ENCODE measurements around the gene FIGLA. TPM values are rescaled to one million over a fixed set of nuclear protein-coding genes. Genes with fewer than 3 reads are reported as not detected.
A peak's percentile ranks its signal among the peaks of the same experiment; 100 is the strongest.

FIGLA gene
- total RNA-seq, 1 donor from 2014 or later, result not detected

DNA sequence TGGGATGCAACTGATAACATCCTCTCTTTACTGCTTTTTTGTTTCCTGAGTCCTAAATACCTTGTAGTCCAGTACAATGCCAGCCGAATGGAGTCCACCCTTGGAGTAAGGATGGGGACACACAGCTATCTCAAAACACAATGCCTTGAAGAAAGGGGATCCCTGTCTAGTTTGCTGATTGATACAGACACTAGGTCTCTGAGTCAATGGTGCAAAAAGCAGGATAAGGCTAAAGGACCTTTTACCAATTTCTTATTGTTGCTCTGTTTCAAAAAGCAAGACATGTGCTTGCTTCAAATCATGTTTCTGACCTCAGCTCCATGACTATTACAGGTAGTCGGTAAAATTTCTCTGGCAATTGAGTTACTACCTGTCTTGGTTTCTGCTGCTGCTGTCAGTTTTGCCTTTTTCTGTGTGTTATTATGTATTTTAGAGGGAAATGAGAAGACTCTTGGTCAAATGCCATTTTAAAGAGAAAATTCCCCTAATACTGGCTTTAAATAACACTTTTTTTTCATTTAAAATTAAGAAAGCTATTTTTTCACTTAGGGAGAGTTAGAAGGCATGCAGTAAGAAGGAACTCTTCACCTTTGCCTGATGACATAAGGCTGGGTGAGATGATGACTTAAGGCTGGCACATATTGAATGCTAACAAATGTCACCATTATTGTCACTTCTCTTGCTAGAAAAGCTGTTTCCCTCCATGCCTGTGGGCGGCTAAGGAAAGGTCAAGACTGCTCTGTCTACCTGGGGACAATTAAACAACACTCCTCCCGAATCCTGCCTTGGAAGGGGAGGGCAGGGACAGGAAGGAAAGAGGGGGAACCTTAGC is 4.9 kb upstream of the FIGLA start:
- ChIA-PET CTCF (no interaction called here), POLR2A (no interaction called here)
- Mint-ChIP-seq H3K27me3 (peaks cover 44% of the 10 kb centered on the region), H3K27ac (no peak overlapping the region), H3K4me3 (no peak overlapping the region), H3K4me1 (no peaks in the 10 kb centered on the region), H3K36me3 (ENCODE audit: low read depth) (no peaks in the 10 kb centered on the region), H3K9me3 (peaks cover 9% of the 10 kb centered on the region)
- DNase-seq (no peak), ATAC-seq (ENCODE audit: low read depth) (no peak)
- intact Hi-C loops (cut with micrococcal nuclease), result no loop called here
- TF ChIP-seq, protein P1, sequence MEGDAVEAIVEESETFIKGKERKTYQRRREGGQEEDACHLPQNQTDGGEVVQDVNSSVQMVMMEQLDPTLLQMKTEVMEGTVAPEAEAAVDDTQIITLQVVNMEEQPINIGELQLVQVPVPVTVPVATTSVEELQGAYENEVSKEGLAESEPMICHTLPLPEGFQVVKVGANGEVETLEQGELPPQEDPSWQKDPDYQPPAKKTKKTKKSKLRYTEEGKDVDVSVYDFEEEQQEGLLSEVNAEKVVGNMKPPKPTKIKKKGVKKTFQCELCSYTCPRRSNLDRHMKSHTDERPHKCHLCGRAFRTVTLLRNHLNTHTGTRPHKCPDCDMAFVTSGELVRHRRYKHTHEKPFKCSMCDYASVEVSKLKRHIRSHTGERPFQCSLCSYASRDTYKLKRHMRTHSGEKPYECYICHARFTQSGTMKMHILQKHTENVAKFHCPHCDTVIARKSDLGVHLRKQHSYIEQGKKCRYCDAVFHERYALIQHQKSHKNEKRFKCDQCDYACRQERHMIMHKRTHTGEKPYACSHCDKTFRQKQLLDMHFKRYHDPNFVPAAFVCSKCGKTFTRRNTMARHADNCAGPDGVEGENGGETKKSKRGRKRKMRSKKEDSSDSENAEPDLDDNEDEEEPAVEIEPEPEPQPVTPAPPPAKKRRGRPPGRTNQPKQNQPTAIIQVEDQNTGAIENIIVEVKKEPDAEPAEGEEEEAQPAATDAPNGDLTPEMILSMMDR (IDR thresholded peaks at IDR 0.05), result no peak

DNA sequence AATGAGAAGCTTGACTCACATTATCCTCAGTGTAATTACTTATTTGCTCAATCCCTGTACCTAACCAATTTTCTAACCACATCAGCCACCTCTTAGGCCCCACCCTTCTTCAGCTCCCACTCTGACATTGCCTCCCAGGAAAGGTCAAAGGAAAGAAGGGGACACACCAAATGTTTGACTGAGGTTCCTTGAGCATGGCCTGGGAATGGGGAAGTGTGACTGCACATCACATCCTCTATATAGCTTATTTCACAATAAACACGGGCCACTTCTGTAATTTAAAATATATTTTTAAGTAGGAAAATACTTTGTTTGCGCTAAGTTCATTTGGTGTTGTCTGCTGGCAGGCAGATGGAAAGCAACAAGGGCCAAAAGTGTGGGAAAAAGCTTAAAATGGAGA is 3.0 kb upstream of the FIGLA start:
- Mint-ChIP-seq H3K27ac (no peak overlapping the region), H3K27me3 (peaks cover 42% of the 10 kb centered on the region), H3K9me3 (peaks cover 4% of the 10 kb centered on the region), H3K4me1 (peaks cover 6% of the 10 kb centered on the region), H3K4me3 (no peak overlapping the region), H3K36me3 (ENCODE audit: low read depth) (no peaks in the 10 kb centered on the region)
- ChIA-PET POLR2A (no interaction called here), CTCF (no interaction called here)
- DNase-seq (no peak), ATAC-seq (ENCODE audit: low read depth) (no peak)
- TF ChIP-seq, protein P1 (IDR thresholded peaks at IDR 0.05), result no peak
- intact Hi-C loops (cut with micrococcal nuclease), result no loop called here

DNA sequence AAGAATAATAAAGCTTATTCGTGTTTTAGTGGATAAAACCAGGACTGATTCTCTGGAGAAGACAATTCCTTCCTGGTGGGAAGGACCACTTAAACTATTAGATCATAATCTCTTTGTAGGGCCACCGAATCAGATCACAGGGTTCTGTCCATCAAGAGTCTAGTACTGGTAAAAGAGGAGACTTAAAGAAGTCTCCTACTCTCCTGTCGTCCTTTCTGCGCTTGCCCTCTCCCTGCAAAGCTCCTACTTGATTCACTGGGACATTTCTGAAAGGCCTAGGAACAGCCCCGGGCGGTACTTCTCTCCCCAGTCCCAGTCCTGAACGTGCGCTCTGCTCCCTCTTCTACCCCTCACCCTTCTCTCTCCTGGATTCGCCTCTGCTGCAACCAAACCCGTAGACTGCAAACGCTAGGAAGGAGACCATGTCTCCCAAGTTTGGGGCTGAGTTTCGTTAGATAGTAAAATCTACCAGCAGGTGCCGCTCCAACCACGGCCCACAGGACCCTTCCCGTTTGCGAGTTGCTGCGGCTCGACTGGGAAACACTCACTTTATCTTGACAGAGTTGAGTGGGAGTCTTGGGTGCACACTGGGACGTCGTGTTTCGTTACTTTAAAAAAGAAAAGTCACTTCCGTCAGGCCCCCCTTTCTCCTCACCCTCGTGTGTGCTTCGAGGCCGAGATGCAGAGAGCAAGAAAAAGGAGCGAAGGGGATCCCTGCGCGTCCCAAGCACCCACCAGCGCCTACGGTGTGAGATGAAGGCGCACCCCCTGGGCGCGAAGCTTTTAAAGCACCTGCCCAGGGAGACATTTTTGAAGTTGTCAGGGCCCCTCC is 923 bp downstream of the FIGLA start:
- peak overlapping the region; percentile 80 for H3K4me3 Mint-ChIP-seq
- peaks cover 51% of the 10 kb centered on the region for H3K27me3 Mint-ChIP-seq
- CTCF ChIA-PET, result interaction anchor here (0.7 to 3.3 kb wide), 4 partner anchors 21 to 212 kb away, joined by 3 to 16 read pairs (median 6); partner anchors contain the start of gene ADD2
- POLR2A ChIA-PET, result no interaction called here
- no peak overlapping the region for H3K27ac Mint-ChIP-seq
- H3K36me3 Mint-ChIP-seq (ENCODE audit: low read depth), result no peaks in the 10 kb centered on the region
- DNase-seq, result peak; percentile 31
- peaks cover 6% of the 10 kb centered on the region for H3K4me1 Mint-ChIP-seq
- TF ChIP-seq, protein P1 (IDR thresholded peaks at IDR 0.05), result no peak
- H3K9me3 Mint-ChIP-seq, result no peaks in the 10 kb centered on the region
- intact Hi-C loops (cut with micrococcal nuclease), result loop anchor here (1.0 to 5.0 kb wide), 3 partner anchors 81 to 159 kb away; no protein-coding TSS in a partner anchor
- peak; percentile 67 for ATAC-seq (ENCODE audit: low read depth)

DNA sequence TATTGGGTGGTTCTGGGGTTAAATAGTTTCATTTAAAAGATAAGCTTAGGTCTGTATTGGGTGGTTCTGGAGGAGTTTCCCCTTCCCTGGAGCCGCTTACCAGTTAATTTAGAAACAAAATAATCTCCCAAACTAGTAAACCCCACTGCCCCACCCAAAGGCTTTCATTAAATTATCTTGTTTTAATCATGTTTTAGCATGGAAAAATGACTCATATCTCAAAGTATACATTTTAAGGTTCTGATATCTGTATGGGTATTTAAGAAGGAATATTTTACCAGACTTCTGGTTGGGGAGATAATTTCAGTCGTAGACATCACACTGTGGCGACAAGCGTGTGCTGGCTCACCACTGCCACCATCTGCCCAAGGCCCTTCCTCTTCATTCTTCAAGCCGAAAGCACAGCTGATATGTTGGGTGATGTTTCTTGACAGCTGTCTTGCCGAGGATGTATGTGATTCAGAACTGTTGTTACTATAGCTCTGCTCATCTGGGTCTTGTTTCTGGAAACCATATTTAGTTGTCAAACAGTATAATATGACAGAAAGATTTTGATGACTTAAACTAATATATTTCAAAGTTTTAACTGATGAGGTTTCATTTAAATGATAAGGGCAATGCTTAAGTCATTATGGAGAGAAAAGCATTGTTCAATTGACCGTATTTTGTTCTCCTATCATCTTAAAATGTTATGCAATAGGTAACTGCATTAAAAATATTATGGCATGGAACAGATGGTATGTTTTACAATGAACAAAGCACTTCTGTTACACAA is 5.1 kb downstream of the FIGLA start:
- ATAC-seq (ENCODE audit: low read depth), result peak; percentile 68
- Mint-ChIP-seq H3K4me3 (no peak overlapping the region), H3K27ac (no peak overlapping the region), H3K4me1 (peaks cover 6% of the 10 kb centered on the region), H3K9me3 (no peaks in the 10 kb centered on the region), H3K36me3 (ENCODE audit: low read depth) (no peaks in the 10 kb centered on the region), H3K27me3 (peaks cover 23% of the 10 kb centered on the region)
- ChIA-PET POLR2A (no interaction called here), CTCF (interaction anchor here (0.7 to 1.4 kb wide), 4 partner anchors 27 to 481 kb away, joined by 3 read pairs; no protein-coding TSS in a partner anchor)
- intact Hi-C loops (cut with micrococcal nuclease), result loop anchor here (1.0 to 5.0 kb wide), 4 partner anchors 83 to 481 kb away; no protein-coding TSS in a partner anchor
- TF ChIP-seq, protein P1 (IDR thresholded peaks at IDR 0.05), result no peak
- DNase-seq, result no peak
